GM12878 (cell line): ENCODE results near the gene MID1. TPM values are rescaled to one million over a fixed set of nuclear protein-coding genes. Genes with fewer than 3 reads are reported as not detected.

Experiments used
- ATAC-seq: fragments of 200-7000 bp; cut with Tn5 transposase; 3 replicates; pipeline ENCODE4 v1.9.1; 2020; ENCODE audit warnings: mild to moderate bottlenecking, moderate library complexity
- BruUV-seq: library from RNA; stranded (reverse); fragments of 400-500 nt; replicated peaks from 2 replicates; lab custom pipeline; 2021; lab: Mats Ljungman, UMichigan
- CTCF ChIA-PET: fragments of 300-600 bp; sonication (Branson Sonifier 250); formaldehyde crosslinking; extraction: SDS; loops from one replicate; lab custom pipeline; 2021; ENCODE audit warnings: inconsistent platforms; lab: Yijun Ruan, JAX
- POLR2A ChIA-PET: fragments of 350-600 bp; formaldehyde crosslinking; extraction: SDS; loops from one replicate; lab custom pipeline; 2021; ENCODE audit warnings: inconsistent platforms; lab: Charles Lee
- RAD21 ChIA-PET: fragments of 300-600 bp; sonication (Branson Sonifier 250); formaldehyde crosslinking; loops from one replicate; lab custom pipeline; 2023; ENCODE audit warnings: antibody characterized with exemption; ENCODE audit not compliant: unreplicated experiment; lab: Charles Lee
- SMC1A ChIA-PET: fragments of 300-600 bp; sonication (Branson Sonifier 250); formaldehyde crosslinking; loops from one replicate; lab custom pipeline; 2023; ENCODE audit not compliant: unreplicated experiment, uncharacterized antibody; lab: Charles Lee
- DNase-seq: peaks from one replicate; pipeline ENCODE4 v3.0.0-alpha.2; 2011; ENCODE audit warnings: low read depth, low spot score
- FAIRE-seq: peaks from 3 replicates; lab custom pipeline; 2011; peaks lifted over from hg19 to GRCh38; lab: Jason Lieb, UNC
- H2AFZ ChIP-seq: 2 replicates; pipeline ENCODE4 v1.6.0; 2011; ENCODE audit warnings: low read depth, low read length, control low read depth; ENCODE audit not compliant: control insufficient read depth
- H3K27ac ChIP-seq: 2 replicates; pipeline ENCODE4 v1.5.1; 2011; ENCODE audit warnings: control low read depth; ENCODE audit not compliant: control insufficient read depth, insufficient read depth
- H3K27me3 ChIP-seq, 2 experiments: replicated peaks in 1 of 2; 2 replicates each; pipeline versions ENCODE4 v1.6.0 to v1.6.1; 2011; ENCODE audit warnings: low read length in 1 of 2; ENCODE audit not compliant: control insufficient read depth in 2 of 2, insufficient read depth in 2 of 2
- H3K36me3 ChIP-seq, 2 experiments: 2 replicates each; pipeline ENCODE4 v1.5.1; 2011; ENCODE audit warnings: low read length in 1 of 2; ENCODE audit not compliant: control insufficient read depth in 2 of 2, insufficient read depth in 2 of 2
- H3K4me1 ChIP-seq: 2 replicates; pipeline ENCODE4 v1.6.1; 2011; ENCODE audit warnings: mild to moderate bottlenecking, low read length, moderate library complexity, mixed read lengths; ENCODE audit not compliant: control insufficient read depth, insufficient read depth
- H3K4me2 ChIP-seq: 2 replicates; pipeline ENCODE4 v1.6.0; 2011; ENCODE audit warnings: control low read depth; ENCODE audit not compliant: control insufficient read depth, insufficient read depth
- H3K4me3 ChIP-seq: fragments of 200-600 bp; sonication (generic); 2 replicates; pipeline ENCODE4 v1.5.1; 2016
- H3K79me2 ChIP-seq: 2 replicates; pipeline ENCODE4 v1.6.0; 2011; ENCODE audit warnings: low read length; ENCODE audit not compliant: control insufficient read depth, insufficient read depth
- H3K9ac ChIP-seq: 2 replicates; pipeline ENCODE4 v1.8.0; 2011; ENCODE audit warnings: low read length, control low read depth, mixed read lengths; ENCODE audit not compliant: control insufficient read depth, insufficient read depth
- H3K9me3 ChIP-seq: replicated peaks from 3 replicates; pipeline ENCODE4 v1.5.1; 2011; ENCODE audit warnings: mild to moderate bottlenecking, low read length; ENCODE audit not compliant: control insufficient read depth, insufficient read depth
- H4K20me1 ChIP-seq: 2 replicates; pipeline ENCODE4 v1.6.0; 2011; ENCODE audit not compliant: control insufficient read depth, insufficient read depth
- ASH2L ChIP-seq: fragments of 300-600, 200-600 bp; sonication (generic); IDR thresholded peaks from 2 replicates; pipeline ENCODE4 v1.6.1; 2017; ENCODE audit warnings: low read depth, mild to moderate bottlenecking, borderline replicate concordance
- BACH1 ChIP-seq: fragments of 450-650 bp; IDR thresholded peaks from 2 replicates; pipeline ENCODE4 v1.6.1; 2017; ENCODE audit warnings: mild to moderate bottlenecking, borderline replicate concordance
- CREM ChIP-seq: IDR thresholded peaks from 2 replicates; pipeline ENCODE4 v1.6.1; 2014; ENCODE audit warnings: antibody characterized with exemption, low read depth
- ESRRA ChIP-seq: IDR thresholded peaks from 2 replicates; pipeline ENCODE4 v1.6.1; 2012; ENCODE audit warnings: mild to moderate bottlenecking, low read length, improper control_type of control experiment
- HDAC2 ChIP-seq: fragments of 200-600 bp; sonication (generic); IDR thresholded peaks from 2 replicates; pipeline ENCODE4 v1.6.1; 2017
- MYC ChIP-seq: IDR thresholded peaks from 2 replicates; pipeline ENCODE4 v1.6.1; 2011; ENCODE audit warnings: mild to moderate bottlenecking, low read length, moderate library complexity, inconsistent platforms; ENCODE audit not compliant: insufficient read depth, insufficient replicate concordance, insufficient read length, severe bottlenecking
- NFIC ChIP-seq: IDR thresholded peaks from 2 replicates; pipeline ENCODE4 v1.6.1; 2012; ENCODE audit warnings: low read depth, mild to moderate bottlenecking, inconsistent platforms, low read length, moderate library complexity
- NR2C1 ChIP-seq: fragments of 450-650 bp; IDR thresholded peaks from 2 replicates; pipeline ENCODE4 v1.6.1; 2017; ENCODE audit warnings: antibody characterized with exemption, mild to moderate bottlenecking, moderate library complexity
- POLR2A ChIP-seq: IDR thresholded peaks from 2 replicates; pipeline ENCODE4 v1.6.1; 2011; ENCODE audit warnings: low read depth, mild to moderate bottlenecking, low read length
- RBBP5 ChIP-seq: fragments of 200-600 bp; sonication (generic); conservative IDR thresholded peaks from 2 replicates; pipeline ENCODE4 v1.6.1; 2016
- SIX5 ChIP-seq: IDR thresholded peaks from 2 replicates; pipeline ENCODE4 v1.6.1; 2011; ENCODE audit warnings: mild to moderate bottlenecking, low read depth, low read length, moderate library complexity; ENCODE audit not compliant: severe bottlenecking
- SREBF1 ChIP-seq: IDR thresholded peaks from 2 replicates; pipeline ENCODE4 v1.6.1; 2012; ENCODE audit warnings: mild to moderate bottlenecking, low read length
- ZNF274 ChIP-seq: IDR thresholded peaks from one replicate; pipeline ENCODE4 v1.8.0; 2011; ENCODE audit not compliant: insufficient read length, insufficient read depth
- whole genome bisulfite sequencing: methylation state at CpG from one replicate; pipeline ENCODE4 v1.1.6; 2016; ENCODE audit warnings: low lambda C conversion rate; ENCODE audit not compliant: insufficient replicate concordance, insufficient coverage; ENCODE audit errors: missing lambda C conversion rate; 5-methylcytosine and 5-hydroxymethylcytosine counted together
- in situ Hi-C: fragments of 300-500 bp; cut with MboI; formaldehyde crosslinking; loops from 9 replicates; pipeline ENCODE4 v1.14.3; 2018; ENCODE audit warnings: mixed read lengths
- intact Hi-C: fragments of 100-400 bp; cut with micrococcal nuclease; formaldehyde crosslinking; loops from one replicate; pipeline ENCODE4 v1.14.2; 2022; ENCODE audit not compliant: unreplicated experiment
- polyA plus RNA-seq, 11 experiments: library from polyadenylated mRNA; depleted of rRNA in 4 of 11; unstranded in 6 of 11; stranded (reverse) in 5 of 11; fragments of >200 nt; fragmentation: Nextera tagmentation in 4 of 11; fragmentation: Illumina TruSeq in 1 of 11; extraction: Ambion mirVana in 4 of 11; extraction: Trizol in 1 of 11; gene quantifications; 1 replicate in 1 of 11; 2 replicates in 10 of 11; pipeline versions ENCODE4 v1.2.1 to v1.2.3, GENCODE V29; 2011 to 2016; ENCODE audit warnings: inconsistent platforms in 2 of 11, missing spikeins in 2 of 11, low read depth in 1 of 11
- total RNA-seq, 4 experiments: library from RNA; depleted of rRNA in 3 of 4; stranded (reverse); fragments of >200 nt in 3 of 4; fragmentation: Illumina TruSeq in 1 of 4; extraction: Trizol in 1 of 4; gene quantifications; 2 replicates each; pipeline versions ENCODE4 v1.2.1 to v1.2.3, GENCODE V29; 2013 to 2021
- TF ChIP-seq, protein P1 (sequence below): IDR thresholded peaks from 2 replicates; pipeline ENCODE4 v1.6.1; 2012; ENCODE audit warnings: low read length, inconsistent platforms
- TF ChIP-seq, protein P2 (sequence below): fragments of 450-650 bp; IDR thresholded peaks from 2 replicates; pipeline ENCODE4 v1.6.1; 2017; ENCODE audit warnings: mild to moderate bottlenecking
- TF ChIP-seq, protein P3 (sequence below): fragments of 450-650 bp; IDR thresholded peaks from 2 replicates; pipeline ENCODE4 v1.6.1; 2017; ENCODE audit warnings: antibody characterized with exemption, mild to moderate bottlenecking, moderate library complexity
- TF ChIP-seq, protein P4 (sequence below): fragments of 450-650 bp; formaldehyde crosslinking; IDR thresholded peaks from 2 replicates; pipeline ENCODE4 v1.4.0; 2022; ENCODE audit warnings: mild to moderate bottlenecking, moderate library complexity

The MID1 gene
- total and polyA plus RNA-seq, 10 of the 15 experiments (the other 5 are each of a cell fraction or from before 2014, with no cell fraction given), result 0.04 to 0.51 (median 0.14) TPM; not detected in 1

DNA sequence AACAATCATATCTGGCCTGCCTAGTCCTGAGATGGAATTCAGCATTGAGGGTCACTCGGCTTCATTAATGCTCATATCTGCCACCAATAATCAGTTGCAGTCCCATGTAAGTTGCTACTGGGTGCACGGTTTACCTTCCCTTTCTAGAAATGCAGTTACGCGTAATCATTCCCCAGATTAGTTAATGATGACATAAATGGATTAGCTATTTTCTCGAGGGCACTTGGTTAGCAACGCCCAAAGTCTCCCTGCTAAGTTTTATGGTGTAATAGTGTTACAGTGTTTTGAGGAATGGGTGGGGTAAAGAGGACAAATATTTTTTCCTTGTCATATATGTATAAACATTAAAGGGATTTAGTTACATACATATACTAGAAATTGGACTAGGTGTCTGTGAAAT, 118.8 kb downstream of the MID1 start:
- no peak overlapping the region for H3K9ac ChIP-seq
- H3K4me2 ChIP-seq, result no peak overlapping the region
- DNase-seq (no peak), ATAC-seq (no peak), FAIRE-seq (no peak)
- POLR2A ChIA-PET, result no interaction called here
- CTCF ChIA-PET, result interaction anchor here (1.0 kb wide), 1 partner anchor 8 kb away, joined by 3 read pairs; no protein-coding TSS in a partner anchor
- H4K20me1 ChIP-seq, result no peaks in the 10 kb centered on the region
- H2AFZ ChIP-seq, result no peak overlapping the region
- BruUV-seq, result no TSS peak
- H3K79me2 ChIP-seq, result no peaks in the 10 kb centered on the region
- H3K27me3 ChIP-seq, result no peaks in the 10 kb centered on the region; a peak in 1 of 4 replicates
- RAD21 ChIA-PET, result no interaction called here
- H3K27ac ChIP-seq, result no peak overlapping the region
- H3K4me3 ChIP-seq, result no peak overlapping the region
- H3K36me3 ChIP-seq, result no peaks in the 10 kb centered on the region
- TF ChIP-seq NFIC, result no peak
- TF ChIP-seq NR2C1, result no peak
- TF ChIP-seq MYC, result no peak
- TF ChIP-seq SIX5, result no peak
- no peak for TF ChIP-seq SREBF1
- no peak for TF ChIP-seq ASH2L
- no peak for TF ChIP-seq CREM
- TF ChIP-seq, protein P1, sequence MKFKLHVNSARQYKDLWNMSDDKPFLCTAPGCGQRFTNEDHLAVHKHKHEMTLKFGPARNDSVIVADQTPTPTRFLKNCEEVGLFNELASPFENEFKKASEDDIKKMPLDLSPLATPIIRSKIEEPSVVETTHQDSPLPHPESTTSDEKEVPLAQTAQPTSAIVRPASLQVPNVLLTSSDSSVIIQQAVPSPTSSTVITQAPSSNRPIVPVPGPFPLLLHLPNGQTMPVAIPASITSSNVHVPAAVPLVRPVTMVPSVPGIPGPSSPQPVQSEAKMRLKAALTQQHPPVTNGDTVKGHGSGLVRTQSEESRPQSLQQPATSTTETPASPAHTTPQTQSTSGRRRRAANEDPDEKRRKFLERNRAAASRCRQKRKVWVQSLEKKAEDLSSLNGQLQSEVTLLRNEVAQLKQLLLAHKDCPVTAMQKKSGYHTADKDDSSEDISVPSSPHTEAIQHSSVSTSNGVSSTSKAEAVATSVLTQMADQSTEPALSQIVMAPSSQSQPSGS, result no peak
- TF ChIP-seq, protein P2, sequence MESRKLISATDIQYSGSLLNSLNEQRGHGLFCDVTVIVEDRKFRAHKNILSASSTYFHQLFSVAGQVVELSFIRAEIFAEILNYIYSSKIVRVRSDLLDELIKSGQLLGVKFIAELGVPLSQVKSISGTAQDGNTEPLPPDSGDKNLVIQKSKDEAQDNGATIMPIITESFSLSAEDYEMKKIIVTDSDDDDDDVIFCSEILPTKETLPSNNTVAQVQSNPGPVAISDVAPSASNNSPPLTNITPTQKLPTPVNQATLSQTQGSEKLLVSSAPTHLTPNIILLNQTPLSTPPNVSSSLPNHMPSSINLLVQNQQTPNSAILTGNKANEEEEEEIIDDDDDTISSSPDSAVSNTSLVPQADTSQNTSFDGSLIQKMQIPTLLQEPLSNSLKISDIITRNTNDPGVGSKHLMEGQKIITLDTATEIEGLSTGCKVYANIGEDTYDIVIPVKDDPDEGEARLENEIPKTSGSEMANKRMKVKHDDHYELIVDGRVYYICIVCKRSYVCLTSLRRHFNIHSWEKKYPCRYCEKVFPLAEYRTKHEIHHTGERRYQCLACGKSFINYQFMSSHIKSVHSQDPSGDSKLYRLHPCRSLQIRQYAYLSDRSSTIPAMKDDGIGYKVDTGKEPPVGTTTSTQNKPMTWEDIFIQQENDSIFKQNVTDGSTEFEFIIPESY, result no peak
- TF ChIP-seq HDAC2, result no peak
- TF ChIP-seq ZNF274, result no peak
- TF ChIP-seq BACH1, result no peak
- no peak for TF ChIP-seq ESRRA
- TF ChIP-seq POLR2A, result no peak
- TF ChIP-seq, protein P3, sequence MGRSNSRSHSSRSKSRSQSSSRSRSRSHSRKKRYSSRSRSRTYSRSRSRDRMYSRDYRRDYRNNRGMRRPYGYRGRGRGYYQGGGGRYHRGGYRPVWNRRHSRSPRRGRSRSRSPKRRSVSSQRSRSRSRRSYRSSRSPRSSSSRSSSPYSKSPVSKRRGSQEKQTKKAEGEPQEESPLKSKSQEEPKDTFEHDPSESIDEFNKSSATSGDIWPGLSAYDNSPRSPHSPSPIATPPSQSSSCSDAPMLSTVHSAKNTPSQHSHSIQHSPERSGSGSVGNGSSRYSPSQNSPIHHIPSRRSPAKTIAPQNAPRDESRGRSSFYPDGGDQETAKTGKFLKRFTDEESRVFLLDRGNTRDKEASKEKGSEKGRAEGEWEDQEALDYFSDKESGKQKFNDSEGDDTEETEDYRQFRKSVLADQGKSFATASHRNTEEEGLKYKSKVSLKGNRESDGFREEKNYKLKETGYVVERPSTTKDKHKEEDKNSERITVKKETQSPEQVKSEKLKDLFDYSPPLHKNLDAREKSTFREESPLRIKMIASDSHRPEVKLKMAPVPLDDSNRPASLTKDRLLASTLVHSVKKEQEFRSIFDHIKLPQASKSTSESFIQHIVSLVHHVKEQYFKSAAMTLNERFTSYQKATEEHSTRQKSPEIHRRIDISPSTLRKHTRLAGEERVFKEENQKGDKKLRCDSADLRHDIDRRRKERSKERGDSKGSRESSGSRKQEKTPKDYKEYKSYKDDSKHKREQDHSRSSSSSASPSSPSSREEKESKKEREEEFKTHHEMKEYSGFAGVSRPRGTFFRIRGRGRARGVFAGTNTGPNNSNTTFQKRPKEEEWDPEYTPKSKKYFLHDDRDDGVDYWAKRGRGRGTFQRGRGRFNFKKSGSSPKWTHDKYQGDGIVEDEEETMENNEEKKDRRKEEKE, result no peak
- TF ChIP-seq RBBP5, result no peak
- TF ChIP-seq, protein P4, sequence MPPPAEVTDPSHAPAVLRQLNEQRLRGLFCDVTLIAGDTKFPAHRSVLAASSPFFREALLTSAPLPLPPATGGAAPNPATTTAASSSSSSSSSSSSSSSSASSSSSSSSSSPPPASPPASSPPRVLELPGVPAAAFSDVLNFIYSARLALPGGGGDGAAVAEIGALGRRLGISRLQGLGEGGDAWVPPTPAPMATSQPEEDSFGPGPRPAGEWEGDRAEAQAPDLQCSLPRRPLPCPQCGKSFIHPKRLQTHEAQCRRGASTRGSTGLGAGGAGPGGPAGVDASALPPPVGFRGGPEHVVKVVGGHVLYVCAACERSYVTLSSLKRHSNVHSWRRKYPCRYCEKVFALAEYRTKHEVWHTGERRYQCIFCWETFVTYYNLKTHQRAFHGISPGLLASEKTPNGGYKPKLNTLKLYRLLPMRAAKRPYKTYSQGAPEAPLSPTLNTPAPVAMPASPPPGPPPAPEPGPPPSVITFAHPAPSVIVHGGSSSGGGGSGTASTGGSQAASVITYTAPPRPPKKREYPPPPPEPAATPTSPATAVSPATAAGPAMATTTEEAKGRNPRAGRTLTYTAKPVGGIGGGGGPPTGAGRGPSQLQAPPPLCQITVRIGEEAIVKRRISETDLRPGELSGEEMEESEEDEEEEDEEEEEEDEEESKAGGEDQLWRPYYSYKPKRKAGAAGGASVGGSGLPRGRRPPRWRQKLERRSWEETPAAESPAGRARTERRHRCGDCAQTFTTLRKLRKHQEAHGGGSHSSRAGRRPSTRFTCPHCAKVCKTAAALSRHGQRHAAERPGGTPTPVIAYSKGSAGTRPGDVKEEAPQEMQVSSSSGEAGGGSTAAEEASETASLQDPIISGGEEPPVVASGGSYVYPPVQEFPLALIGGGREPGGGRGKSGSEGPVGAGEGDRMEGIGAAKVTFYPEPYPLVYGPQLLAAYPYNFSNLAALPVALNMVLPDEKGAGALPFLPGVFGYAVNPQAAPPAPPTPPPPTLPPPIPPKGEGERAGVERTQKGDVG, result no peak
- TF ChIP-seq, all 136 proteins: peak for 0
- H3K9me3 ChIP-seq, result no peaks in the 10 kb centered on the region
- WGBS, result 40% methylated on average over 6 of the region's 6 CpGs
- intact Hi-C loops (no loop called here), in situ Hi-C loops (no loop called here)
- no peaks in the 10 kb centered on the region for H3K4me1 ChIP-seq
- SMC1A ChIA-PET, result no interaction called here
